HUDEP-2 (cell line): Measurements from ENCODE around the gene DYNLT3.

Experiments
- DNase-seq, 76 experiments: peaks; one replicate each; lab custom pipeline; 2025; ENCODE audit not compliant: unreplicated experiment in 76 of 76; lab: John Stamatoyannopoulos, UW

DYNLT3 gene

DNA sequence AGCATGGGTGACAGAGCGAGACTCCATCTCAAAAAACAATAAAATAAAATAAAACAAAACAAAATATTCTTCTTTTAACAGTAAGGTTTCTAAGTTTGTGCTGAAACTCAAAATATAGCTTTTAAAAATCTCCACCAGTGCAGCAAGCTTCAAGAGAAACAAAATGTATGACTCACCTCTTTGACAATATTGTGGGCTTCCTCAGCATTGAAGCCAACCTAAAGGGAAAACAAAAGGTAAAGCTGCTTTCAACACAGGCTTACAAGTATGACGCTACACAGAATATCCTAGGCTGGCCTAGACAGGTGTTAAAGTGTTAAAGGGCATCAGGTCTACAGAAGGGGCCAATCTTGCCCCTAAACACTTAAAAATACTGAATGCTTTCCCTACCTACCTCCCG, 1.2 kb downstream of the DYNLT3 start:
- no peak for DNase-seq

GRCh38 chrX:37844622-37845021, 2.7 kb downstream of the DYNLT3 start:
- no peak for DNase-seq

DNA sequence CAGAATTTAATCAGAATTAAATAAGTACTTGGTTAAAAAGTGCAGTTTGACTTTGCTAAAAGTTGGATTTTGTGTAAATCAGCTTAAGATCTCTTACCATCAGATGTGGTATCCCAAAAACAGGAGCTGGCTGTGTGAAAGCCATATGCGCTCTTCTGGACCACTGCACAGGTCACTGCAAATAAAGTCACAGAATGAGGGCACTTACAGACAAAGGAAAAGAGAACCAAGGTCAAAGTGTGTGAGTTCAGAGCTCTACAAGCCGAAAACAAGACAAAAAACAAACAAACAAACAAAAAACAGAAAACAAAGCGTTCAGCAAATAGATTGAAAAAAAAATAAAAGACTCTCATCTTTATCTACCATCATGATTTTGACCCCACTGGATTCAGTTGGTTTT, 6.4 kb downstream of the DYNLT3 start:
- DNase-seq = no peak

DNA sequence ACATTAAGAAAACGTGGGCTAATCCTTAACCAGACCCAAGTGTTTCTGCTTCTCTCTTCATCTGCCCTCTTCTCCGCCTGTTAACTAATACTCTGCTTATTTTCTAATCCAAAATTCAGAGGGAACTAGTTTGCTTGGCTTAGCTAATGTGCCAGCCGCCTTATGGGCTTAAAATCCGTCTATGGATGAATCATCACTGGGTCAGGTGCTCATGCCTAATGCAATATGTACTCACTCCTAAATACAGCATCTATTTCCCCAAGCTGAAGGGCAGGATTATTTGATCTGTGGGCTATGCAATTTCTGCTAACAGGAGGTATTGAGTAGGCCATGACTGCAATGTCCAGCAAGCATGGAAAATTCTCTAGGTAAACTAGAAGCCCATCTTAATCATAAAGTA, 12.4 kb downstream of the DYNLT3 start:
- DNase-seq = no peak

DNA sequence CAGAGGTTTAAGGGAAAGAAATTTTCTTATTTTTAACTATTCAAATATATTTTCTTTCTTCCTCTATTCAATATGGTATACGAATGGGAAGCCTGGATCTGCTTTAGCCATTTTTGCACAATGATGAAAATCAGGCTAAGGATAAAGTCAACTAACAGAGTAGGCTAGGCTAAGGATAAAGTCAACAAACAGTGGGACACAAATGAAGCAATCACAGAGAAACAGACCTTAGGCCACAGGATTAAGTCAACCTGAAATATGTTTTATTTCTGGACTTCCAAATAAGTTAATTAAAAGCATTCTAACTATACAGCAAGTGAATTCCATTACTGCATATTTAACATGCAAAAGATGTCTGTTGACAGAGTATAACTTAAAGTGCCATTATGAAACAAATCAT, 17.0 kb downstream of the DYNLT3 start:
- no peak for DNase-seq

DNA sequence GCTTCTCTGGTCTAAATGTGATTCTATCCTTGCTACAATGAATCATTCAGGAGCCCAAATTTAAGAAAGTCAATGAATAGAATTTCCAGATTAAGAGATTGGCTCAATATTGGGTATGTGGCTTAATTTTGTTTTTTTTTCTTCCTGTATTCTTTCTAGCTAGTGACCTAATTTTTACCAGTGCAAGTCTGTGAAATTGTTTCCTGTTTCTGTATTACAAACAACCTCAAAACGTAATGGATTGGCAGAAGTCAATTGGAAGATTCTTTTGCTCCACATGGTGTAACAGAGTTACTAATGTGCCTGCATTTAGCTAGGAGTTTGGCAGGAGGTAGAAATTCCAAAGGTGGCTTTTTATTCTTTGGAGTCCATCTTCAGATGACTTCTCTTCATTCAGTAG, 17.6 kb downstream of the DYNLT3 start:
- no peak for DNase-seq

DNA sequence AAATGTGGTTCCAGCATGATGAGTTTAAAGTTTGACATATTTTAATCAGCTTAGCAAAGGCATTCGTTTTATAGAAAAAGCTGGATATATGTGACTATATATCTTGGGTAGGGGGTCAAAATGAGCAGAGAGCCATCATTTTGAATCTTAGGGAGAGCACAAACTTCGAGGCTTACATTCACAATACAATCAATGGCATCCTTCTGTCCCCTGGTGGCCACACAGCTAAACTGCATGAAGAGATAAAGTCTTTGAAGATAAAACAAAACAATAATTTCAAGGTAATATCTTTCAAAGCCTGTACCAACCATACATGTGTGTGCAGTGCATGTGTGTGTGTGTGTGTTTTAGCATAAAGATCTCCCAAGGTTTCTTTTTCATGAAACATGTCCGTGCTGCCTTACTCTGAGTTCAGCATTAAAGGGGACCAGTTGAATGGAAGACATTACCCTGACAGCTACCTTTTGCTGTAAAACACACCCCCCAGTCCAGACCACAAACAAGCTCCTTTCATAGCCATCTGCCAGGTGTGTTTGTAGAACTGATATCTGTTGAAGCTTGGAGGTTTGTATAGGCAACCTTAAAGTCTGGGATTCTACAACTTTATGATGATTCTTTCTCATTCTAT, 22.0 kb downstream of the DYNLT3 start:
- peak in 39 of 76 experiments; percentile 0 to 37 (median 4) for DNase-seq

- DNase-seq = no peak
Measured at GRCh38 chrX:37824491-37825214, 22.7 kb downstream of the DYNLT3 start.

GRCh38 chrX:37820646-37821045, 26.7 kb downstream of the DYNLT3 start:
- DNase-seq = no peak

- DNase-seq = no peak
Measured at GRCh38 chrX:37818031-37818430, 29.3 kb downstream of the DYNLT3 start.

GRCh38 chrX:37817579-37817978, 29.8 kb downstream of the DYNLT3 start:
- DNase-seq = no peak

DNA sequence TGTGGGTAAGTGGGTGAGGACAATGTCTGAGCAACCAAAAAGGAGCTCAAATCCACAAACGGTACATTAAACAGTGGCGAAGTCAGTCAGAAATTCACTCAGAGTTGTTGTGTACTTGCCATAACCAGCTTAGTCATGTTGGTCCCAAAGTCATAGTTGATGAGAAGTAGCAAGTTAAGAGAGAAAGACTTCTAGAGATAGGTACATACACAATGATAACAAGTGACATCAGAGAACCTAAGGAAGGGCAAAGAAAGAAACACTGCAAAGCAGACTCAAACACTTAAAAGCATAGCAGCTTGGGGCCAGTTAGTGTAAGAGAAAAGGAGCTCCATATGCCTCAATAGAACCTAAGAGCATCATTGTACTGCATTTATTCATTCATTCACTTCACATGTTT, 30.2 kb downstream of the DYNLT3 start:
- DNase-seq = no peak

DNA sequence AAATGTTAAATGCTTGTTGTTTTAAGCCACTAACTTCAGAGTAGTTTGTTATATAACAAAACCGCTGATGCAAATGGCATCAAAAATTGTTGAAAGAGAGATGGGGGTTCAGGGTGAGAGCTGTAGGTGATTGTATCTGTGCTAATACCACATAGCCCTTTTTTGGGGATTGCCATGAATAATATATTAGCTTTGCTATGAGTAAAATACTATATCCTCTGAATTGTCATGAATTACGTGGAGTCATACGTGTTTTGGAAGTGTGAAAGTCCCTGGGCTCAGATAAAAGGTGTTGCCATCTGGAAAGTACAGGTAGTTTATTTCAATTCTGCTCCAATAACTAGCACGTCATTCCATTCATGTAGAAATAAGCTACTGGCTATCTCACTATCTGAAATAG, 30.6 kb downstream of the DYNLT3 start:
- DNase-seq = no peak

DNA sequence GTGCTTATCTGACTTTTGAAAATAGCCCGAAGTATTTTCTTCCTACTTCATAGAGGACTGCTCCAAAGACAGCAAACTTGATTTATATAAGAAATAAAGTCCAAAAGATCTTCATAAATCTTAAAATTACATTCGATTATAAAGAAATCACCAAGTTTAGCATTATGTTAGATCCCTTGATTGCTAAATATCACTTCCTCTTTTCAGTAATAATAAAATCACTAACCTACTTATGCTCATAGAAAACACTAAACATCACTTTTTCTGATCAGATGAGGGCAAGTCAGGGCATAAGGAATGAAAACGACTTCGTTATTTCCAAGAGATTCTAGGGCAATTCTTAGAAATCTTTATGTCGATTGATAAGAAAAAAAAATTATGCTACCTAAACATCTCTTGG, 32.0 kb downstream of the DYNLT3 start:
- no peak for DNase-seq

DNA sequence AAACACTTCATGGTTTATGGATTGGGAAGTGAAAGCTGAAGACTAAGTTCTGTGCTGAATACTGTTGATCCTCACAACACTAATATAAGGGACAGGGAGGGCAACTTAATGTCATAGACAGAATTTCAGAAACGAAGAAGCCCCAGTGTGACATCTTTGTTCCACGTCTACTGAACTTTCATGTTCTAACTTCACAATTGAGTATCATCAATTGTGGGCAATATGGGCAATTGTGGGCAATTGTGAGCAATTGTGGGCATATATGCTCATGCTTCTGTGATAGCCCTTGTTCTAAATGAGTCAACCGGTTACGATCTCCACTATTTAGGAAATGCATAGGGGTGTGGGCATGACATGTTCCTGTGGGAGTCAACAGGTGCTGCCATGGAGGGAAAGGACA, 33.8 kb downstream of the DYNLT3 start:
- no peak for DNase-seq

- DNase-seq = no peak
Measured at GRCh38 chrX:37812110-37812509, 35.3 kb downstream of the DYNLT3 start.

DNA sequence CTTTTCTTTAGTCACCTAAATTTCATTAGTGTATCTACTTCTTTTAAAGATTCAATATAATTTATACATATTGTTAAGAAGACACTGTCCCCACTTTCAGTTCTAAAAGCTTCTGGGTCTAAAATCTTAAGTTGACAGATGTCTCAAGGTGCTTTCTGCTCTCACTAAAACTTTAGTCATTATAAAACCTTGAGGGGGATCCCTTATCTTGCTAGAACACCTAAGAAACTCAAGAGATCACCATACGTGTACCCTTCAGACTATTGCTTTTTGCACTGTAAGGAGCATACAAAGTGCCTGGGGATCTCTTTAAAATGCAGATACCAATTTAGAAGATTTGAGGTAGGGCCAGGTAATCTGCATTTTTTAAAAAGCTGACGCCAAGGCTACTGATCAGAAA, 37.4 kb downstream of the DYNLT3 start:
- DNase-seq = no peak

DNA sequence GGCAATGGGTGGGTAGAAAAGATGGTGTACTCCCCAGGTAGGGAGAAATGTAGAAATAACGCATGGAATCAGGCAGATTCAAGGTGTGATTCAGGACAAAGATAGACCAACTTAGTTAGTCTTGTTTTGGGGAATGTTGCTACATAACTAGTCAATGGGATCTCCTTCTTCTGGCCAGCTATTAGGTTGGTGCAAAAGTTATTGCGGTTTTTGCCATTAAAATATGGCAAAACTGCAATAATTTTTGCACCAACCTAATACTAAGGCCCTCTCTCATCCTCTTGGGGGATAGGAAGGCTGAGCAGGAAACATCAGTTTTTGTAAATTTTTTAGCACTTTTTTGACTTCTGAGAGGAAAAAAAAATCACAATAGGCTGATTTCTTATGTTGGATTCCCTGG, 44.3 kb downstream of the DYNLT3 start:
- no peak for DNase-seq

GRCh38 chrX:37802028-37802427, 45.3 kb downstream of the DYNLT3 start:
- DNase-seq = no peak

DNA sequence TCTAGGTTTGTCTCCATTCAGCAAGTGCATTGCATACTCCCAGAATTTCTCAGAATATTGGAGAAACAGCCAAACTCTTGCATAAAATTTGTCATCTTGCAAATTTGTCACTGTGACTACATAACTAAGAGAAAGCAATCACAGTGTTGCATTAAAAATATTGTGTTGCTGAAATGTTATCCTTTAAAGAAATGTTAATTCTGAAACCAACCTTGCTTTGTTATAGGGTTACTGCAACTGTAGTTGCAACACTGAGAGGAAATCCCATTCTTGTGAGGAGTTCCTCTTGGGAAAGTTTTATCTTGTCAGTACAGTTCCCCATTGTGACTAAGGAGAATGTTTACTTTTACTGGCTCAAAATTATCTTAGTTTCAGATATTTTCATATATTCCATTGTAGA, 46.7 kb downstream of the DYNLT3 start:
- no peak for DNase-seq

DNA sequence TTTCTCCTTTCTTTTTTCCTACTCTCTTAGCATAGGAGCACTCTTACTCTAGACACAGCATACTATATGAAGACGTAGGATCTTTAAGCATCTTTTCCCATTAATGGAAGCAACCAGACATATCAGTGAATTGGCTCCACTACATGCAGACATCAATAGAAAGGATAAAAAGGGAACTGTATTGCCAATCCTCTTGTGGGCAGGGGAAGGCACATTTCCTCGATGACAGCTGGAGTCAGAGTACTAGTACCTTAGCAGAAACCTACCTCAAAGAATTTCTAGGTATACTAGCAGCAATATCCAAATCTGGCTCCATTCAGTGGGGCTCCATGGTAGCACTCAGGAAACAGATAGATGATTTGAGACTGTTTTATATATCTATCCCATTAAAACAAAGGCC, 47.4 kb downstream of the DYNLT3 start:
- DNase-seq = no peak

- no peak for DNase-seq
Measured at GRCh38 chrX:37796805-37797204, 50.6 kb downstream of the DYNLT3 start.

DNA sequence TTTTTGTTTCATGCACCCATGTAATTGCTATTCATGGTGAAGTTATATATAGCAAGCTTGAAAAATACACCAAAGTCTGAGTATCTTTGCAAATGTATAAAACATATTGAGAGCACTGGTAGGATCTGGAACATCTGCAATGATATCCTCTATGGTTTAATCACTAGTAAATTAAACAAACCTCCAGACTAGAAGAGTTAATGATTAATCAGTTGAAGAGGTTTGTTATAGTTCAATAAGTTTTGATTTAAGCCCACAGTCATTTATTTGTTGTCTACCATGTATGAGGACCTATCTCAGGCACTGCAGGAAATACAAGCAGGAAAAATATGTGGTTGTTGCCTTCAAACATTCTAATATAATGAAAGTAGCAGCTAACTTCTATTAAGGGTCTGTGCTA, 51.1 kb downstream of the DYNLT3 start:
- DNase-seq = no peak
